RWPE1 (cell line): ENCODE data around the gene WWTR1.
A peak's percentile ranks its signal among the peaks of the same experiment; 100 is the strongest.

Source experiments
- CTCF ChIA-PET: fragments of 350-600 bp; sonication (Branson Sonifier 250); formaldehyde crosslinking; extraction: SDS; loops from one replicate; lab custom pipeline; 2021; lab: Yijun Ruan, JAX
- POLR2A ChIA-PET: fragments of 400-600 bp; formaldehyde crosslinking; extraction: SDS; loops from one replicate; lab custom pipeline; 2020; ENCODE audit warnings: antibody characterized with exemption; ENCODE audit not compliant: low non-redundant PET; lab: Yijun Ruan, JAX
- DNase-seq: peaks from one replicate; pipeline ENCODE4 v3.0.0; 2012; ENCODE audit warnings: low spot score
- H3K27ac ChIP-seq: fragments of 450-650 bp; 2 replicates; pipeline ENCODE4 v1.5.1; 2017
- TF ChIP-seq, protein P1 (sequence below): fragments of 450-650 bp; conservative IDR thresholded peaks from 2 replicates; pipeline ENCODE4 v1.5.1; 2017; ENCODE audit warnings: low read depth, mild to moderate bottlenecking

The WWTR1 gene

DNA sequence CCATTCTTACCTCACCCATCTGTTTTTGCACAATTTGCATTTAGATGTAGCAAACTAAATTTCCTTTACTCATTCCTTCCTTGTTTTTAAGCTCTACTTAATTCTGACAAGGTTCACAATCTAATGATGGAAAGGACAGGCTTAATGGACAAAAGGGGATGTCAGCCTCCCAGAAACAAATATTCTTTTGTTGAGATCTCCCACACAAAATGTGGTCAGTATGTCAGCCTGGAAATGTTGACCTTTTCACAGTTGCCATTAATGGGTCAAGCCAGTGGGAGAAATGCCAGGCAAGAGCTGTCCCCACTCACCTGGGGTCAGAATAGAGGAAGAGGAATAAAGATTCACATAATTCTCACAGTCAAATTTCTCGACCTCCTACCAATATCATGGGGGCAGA is 27.0 kb downstream of the WWTR1 start:
- H3K27ac ChIP-seq = no peak overlapping the region
- ChIA-PET CTCF (interaction anchor here (0.6 kb wide), 1 partner anchor 25 kb away, joined by 3 read pairs; no protein-coding TSS in a partner anchor), POLR2A (no interaction called here)
- no peak for DNase-seq
- TF ChIP-seq, protein P1, sequence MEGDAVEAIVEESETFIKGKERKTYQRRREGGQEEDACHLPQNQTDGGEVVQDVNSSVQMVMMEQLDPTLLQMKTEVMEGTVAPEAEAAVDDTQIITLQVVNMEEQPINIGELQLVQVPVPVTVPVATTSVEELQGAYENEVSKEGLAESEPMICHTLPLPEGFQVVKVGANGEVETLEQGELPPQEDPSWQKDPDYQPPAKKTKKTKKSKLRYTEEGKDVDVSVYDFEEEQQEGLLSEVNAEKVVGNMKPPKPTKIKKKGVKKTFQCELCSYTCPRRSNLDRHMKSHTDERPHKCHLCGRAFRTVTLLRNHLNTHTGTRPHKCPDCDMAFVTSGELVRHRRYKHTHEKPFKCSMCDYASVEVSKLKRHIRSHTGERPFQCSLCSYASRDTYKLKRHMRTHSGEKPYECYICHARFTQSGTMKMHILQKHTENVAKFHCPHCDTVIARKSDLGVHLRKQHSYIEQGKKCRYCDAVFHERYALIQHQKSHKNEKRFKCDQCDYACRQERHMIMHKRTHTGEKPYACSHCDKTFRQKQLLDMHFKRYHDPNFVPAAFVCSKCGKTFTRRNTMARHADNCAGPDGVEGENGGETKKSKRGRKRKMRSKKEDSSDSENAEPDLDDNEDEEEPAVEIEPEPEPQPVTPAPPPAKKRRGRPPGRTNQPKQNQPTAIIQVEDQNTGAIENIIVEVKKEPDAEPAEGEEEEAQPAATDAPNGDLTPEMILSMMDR = no peak

- no peak for DNase-seq
- POLR2A ChIA-PET = no interaction called here
- CTCF ChIA-PET = no interaction called here
- TF ChIP-seq, protein P1 = no peak
- no peak overlapping the region for H3K27ac ChIP-seq
Measured at GRCh38 chr3:149628957-149629670, 28.7 kb downstream of the WWTR1 start.

DNA sequence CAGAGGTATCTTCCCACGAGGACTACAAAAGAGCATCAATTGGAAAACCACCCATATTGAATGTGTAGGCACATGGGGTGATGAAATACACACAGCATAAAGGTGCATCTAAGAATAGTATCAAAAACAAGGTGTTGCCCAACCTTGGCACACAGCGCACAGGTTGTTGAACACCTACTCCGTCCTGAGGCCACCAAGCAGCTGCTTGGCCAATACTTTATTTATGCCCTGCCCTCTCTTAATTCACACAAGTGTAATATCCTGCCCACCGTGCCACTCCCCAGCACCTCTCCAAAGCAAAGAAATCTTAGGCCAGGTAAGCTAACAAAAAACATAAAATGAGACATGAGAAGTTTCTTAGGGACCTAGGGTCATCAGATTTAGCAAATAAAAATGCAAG is 31.2 kb downstream of the WWTR1 start:
- TF ChIP-seq, protein P1 = no peak
- H3K27ac ChIP-seq = no peak overlapping the region
- CTCF ChIA-PET = interaction anchor here (1.0 kb wide), 1 partner anchor 145 kb away, joined by 5 read pairs; no protein-coding TSS in a partner anchor
- POLR2A ChIA-PET = no interaction called here
- DNase-seq = no peak

DNA sequence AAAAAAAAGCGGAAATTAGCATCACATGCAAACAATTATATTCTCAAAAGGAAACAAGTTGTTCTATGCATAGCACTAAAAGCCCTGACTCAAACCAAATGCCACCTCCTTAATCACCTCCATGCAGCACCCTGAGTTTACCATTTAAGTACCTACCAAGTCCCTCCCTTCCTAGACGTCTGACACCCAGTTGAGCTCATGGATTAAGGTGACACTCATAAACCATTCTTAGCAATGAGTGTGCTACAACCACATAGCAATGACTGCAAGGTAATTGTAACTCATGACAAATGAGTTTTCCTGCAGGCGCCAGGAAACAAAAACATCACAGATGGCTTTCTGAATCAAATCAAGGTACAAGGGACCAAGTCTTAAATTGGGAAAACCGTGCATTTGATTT is 32.0 kb downstream of the WWTR1 start:
- peak overlapping the region; percentile 16; the same call in 1 of the 2 replicates for H3K27ac ChIP-seq
- ChIA-PET CTCF (interaction anchor here (0.6 kb wide), 1 partner anchor 9 kb away, joined by 4 read pairs; no protein-coding TSS in a partner anchor), POLR2A (no interaction called here)
- TF ChIP-seq, protein P1 = no peak
- DNase-seq = no peak

DNA sequence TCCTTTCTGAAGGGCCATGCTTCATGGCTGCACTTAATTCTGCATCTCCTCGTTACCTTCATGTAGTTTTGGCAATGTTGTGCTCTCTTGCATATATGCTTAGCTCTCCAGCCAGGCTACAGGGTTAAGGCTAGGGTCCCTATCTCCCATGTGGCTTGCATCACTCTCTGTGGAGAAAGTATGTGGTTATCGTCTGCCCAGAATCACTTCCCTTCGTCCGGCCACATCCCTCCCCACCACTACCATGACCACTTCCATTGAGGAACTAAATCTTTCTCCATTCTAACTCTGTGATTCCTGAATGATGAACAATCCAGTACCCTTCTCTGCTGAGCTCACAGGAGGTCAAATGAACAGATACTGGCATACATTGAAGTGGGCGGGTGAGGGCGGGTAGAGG is 34.0 kb downstream of the WWTR1 start:
- POLR2A ChIA-PET = no interaction called here
- CTCF ChIA-PET = interaction anchor here (0.6 kb wide), 1 partner anchor 360 kb away, joined by 3 read pairs; no protein-coding TSS in a partner anchor
- no peak for DNase-seq
- TF ChIP-seq, protein P1 = no peak
- no peak overlapping the region for H3K27ac ChIP-seq

DNA sequence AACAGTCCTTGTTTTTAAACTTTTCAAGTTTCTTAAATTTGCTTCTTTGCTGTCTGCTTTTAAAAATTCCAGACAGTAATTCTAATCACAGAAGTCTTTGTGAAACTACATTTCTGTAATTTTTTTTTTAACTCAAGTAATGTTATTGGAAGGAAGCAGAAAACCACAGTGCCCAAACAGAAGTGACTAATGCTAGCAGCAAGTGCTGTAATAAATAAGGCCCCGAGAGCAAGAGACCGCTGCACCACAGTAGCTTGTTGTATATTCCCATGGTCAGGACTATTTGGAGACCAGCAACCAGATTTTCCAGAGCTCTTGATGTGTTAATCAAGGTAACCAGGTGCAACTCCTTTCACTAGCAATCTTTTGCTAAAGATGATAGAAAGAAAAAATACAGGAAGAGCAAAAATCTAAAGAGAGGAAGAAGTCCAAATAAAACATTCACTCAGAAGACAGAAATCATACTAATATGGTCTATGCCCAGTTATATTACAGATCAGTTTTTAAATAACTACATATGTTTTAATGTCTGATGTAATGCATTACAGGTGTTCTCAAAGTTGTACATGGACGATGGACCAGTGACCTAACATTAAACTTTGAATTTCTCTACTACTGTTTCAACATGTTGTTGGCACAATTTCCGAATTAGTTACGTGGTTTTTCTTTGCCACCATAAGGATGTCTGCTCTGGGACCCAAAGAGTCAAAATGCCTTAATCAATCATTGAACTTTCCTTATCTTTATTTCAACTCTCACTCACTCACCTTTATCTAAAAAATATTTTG is 36.4 kb downstream of the WWTR1 start:
- CTCF ChIA-PET = interaction anchor here (2.0 kb wide), 1 partner anchor 53 kb away, joined by 7 read pairs; no protein-coding TSS in a partner anchor
- POLR2A ChIA-PET = no interaction called here
- H3K27ac ChIP-seq = no peak overlapping the region

More for the DNA sequence above, 36.4 kb downstream of the WWTR1 start:
- DNase-seq = no peak
- TF ChIP-seq, protein P1 = no peak
